Cardiac muscle cell (in vitro differentiated cells and primary cell): ENCODE results near the gene PTH2R. TPM values are rescaled to one million over a fixed set of nuclear protein-coding genes. Genes with fewer than 3 reads are reported as not detected.

Experiments
- DNase-seq, 2 donors: peaks; one replicate each; pipeline versions ENCODE4 v3.0.0 to v3.0.0-alpha.2; 2010 to 2017; ENCODE audit warnings: low read depth in 1 of 2, low spot score in 1 of 2
- H3K27ac ChIP-seq: fragments of 200-600 bp; sonication (generic); 2 replicates; pipeline ENCODE4 v1.5.1; 2016
- H3K27me3 ChIP-seq: fragments of 200-600 bp; sonication (generic); 2 replicates; pipeline ENCODE4 v1.6.0; 2016; ENCODE audit warnings: control low read depth
- H3K36me3 ChIP-seq: fragments of 200-600 bp; sonication (generic); 2 replicates; pipeline ENCODE4 v1.5.1; 2016; ENCODE audit warnings: control low read depth
- H3K4me1 ChIP-seq: fragments of 200-600 bp; sonication (generic); 2 replicates; pipeline ENCODE4 v1.8.1; 2017; ENCODE audit warnings: low read depth, mild to moderate bottlenecking, mixed run types
- H3K4me3 ChIP-seq: fragments of 200-600 bp; sonication (generic); 2 replicates; pipeline ENCODE4 v1.5.1; 2016; ENCODE audit warnings: mild to moderate bottlenecking
- H3K9me3 ChIP-seq: fragments of 200-600 bp; sonication (generic); 2 replicates; pipeline ENCODE4 v1.5.1; 2017; ENCODE audit warnings: low read depth, mild to moderate bottlenecking, control low read depth
- CTCF ChIP-seq: IDR thresholded peaks from 2 replicates; pipeline ENCODE4 v1.5.1; 2012; ENCODE audit warnings: low read depth, mild to moderate bottlenecking, low read length
- polyA plus RNA-seq: library from polyadenylated mRNA; unstranded; fragments of >200 nt; fragmentation: Nextera tagmentation; extraction: Ambion mirVana; gene quantifications from 2 replicates; pipeline ENCODE4 v1.2.1, GENCODE V29; 2016
- total RNA-seq: library from RNA; depleted of rRNA; stranded (reverse); fragments of >200 nt; gene quantifications from 2 replicates; pipeline ENCODE4 v1.2.3, GENCODE V29; 2016

PTH2R gene
- total and polyA plus RNA-seq, 2 experiments from 2014 or later = 0.09 TPM; not detected in 1

- DNase-seq = no peak
- no peak for TF ChIP-seq CTCF
- Histone ChIP-seq H3K9me3 (no peaks in the 10 kb centered on the region), H3K4me1 (no peaks in the 10 kb centered on the region), H3K36me3 (no peaks in the 10 kb centered on the region), H3K27ac (no peak overlapping the region), H3K4me3 (no peak overlapping the region), H3K27me3 (no peaks in the 10 kb centered on the region)
Measured at GRCh38 chr2:208489687-208490086, 83.1 kb downstream of the PTH2R start.

GRCh38 chr2:208490492-208490891 is 83.9 kb downstream of the PTH2R start:
- H3K4me3 ChIP-seq = no peak overlapping the region
- no peaks in the 10 kb centered on the region for H3K36me3 ChIP-seq
- TF ChIP-seq CTCF = no peak
- H3K27me3 ChIP-seq = no peaks in the 10 kb centered on the region
- H3K4me1 ChIP-seq = no peaks in the 10 kb centered on the region
- no peaks in the 10 kb centered on the region for H3K9me3 ChIP-seq
- no peak for DNase-seq
- H3K27ac ChIP-seq = no peak overlapping the region

- no peaks in the 10 kb centered on the region for H3K27me3 ChIP-seq
- DNase-seq = no peak
- TF ChIP-seq CTCF = no peak
- H3K27ac ChIP-seq = no peak overlapping the region
- H3K9me3 ChIP-seq = no peaks in the 10 kb centered on the region
- H3K4me3 ChIP-seq = no peak overlapping the region
- H3K4me1 ChIP-seq = no peaks in the 10 kb centered on the region
- H3K36me3 ChIP-seq = no peaks in the 10 kb centered on the region
Measured at GRCh38 chr2:208491641-208492040, 85.0 kb downstream of the PTH2R start.

- H3K9me3 ChIP-seq = no peaks in the 10 kb centered on the region
- no peak overlapping the region for H3K27ac ChIP-seq
- no peaks in the 10 kb centered on the region for H3K4me1 ChIP-seq
- H3K27me3 ChIP-seq = no peaks in the 10 kb centered on the region
- no peak overlapping the region for H3K4me3 ChIP-seq
- no peaks in the 10 kb centered on the region for H3K36me3 ChIP-seq
- TF ChIP-seq CTCF = no peak
- no peak for DNase-seq
Measured at GRCh38 chr2:208492069-208492468, 85.5 kb downstream of the PTH2R start.

GRCh38 chr2:208493186-208493585 is 86.6 kb downstream of the PTH2R start:
- TF ChIP-seq CTCF = no peak
- H3K36me3 ChIP-seq = no peaks in the 10 kb centered on the region
- no peak overlapping the region for H3K27ac ChIP-seq
- H3K27me3 ChIP-seq = no peaks in the 10 kb centered on the region
- H3K9me3 ChIP-seq = no peaks in the 10 kb centered on the region
- DNase-seq = no peak
- H3K4me1 ChIP-seq = no peaks in the 10 kb centered on the region
- no peak overlapping the region for H3K4me3 ChIP-seq

- H3K27me3 ChIP-seq = no peaks in the 10 kb centered on the region
- no peak overlapping the region for H3K27ac ChIP-seq
- H3K4me3 ChIP-seq = no peak overlapping the region
- no peaks in the 10 kb centered on the region for H3K4me1 ChIP-seq
- TF ChIP-seq CTCF = no peak
- H3K9me3 ChIP-seq = no peaks in the 10 kb centered on the region
- no peaks in the 10 kb centered on the region for H3K36me3 ChIP-seq
- DNase-seq = no peak
Measured at GRCh38 chr2:208496129-208496528, 89.5 kb downstream of the PTH2R start.
